T-helper 1 cell treated with Interleukin-12 subunit alpha and Interleukin-12 subunit beta and Interleukin-4 antibody, amounts not matched to agents 30 ng/mL and 1 ng/mL, for 36 hours (primary cell): ENCODE data around the gene MTX1. TPM values are rescaled to one million over a fixed set of nuclear protein-coding genes. Genes with fewer than 3 reads are reported as not detected.
"Not testable (repeated sequence)": the region's sequence is repeated elsewhere in the genome, so short reads cannot be mapped to it uniquely, and the experiment has no call there.

Source experiments
- intact Hi-C: fragments of 100-400 bp; cut with micrococcal nuclease; formaldehyde crosslinking; loops from one replicate; pipeline ENCODE4 v1.15.1; 2024
- total RNA-seq: library from RNA; stranded (reverse); gene quantifications from 2 replicates; pipeline ENCODE4 v1.2.3, GENCODE V29; 2022

Gene MTX1
- 40.2 and 43.5 TPM in 2 replicates for total RNA-seq

DNA sequence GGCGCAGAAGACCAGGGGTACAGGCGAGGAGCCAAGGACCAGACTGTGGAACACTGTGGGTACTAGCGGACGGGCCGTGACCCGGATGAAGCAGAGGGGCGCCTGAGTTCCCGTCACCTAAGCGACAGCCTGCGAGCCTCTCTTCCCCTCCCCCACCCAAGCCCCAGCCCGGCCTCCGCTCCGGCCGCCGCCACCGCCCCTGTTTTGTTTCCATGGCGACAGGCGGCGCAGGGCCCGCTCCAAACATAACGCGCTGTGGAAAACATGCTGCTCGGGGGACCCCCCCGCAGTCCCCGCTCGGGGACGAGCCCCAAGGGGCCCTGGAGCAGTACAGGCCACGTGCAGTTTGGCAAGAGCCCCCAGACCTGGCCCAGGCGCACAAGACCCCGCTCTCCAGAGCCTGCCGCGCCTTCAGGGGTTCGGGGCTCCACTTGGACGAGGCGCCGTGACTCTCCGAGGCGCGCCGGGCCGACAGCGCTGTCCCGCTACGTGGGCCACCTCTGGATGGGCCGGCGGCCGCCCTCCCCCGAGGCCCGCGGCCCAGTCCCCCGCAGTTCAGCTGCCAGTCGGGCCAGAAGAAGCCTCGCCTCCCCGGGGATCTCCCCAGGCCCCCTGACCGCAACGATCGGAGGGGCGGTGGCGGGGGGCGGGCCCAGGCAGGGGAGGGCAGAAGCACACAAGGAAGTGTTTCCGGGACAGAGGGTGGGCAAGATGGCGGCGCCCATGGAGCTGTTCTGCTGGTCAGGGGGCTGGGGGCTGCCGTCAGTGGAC is at the start of gene MTX1:
Gene MTX1 (plus strand): TSS at position 155 of the 771 bp plus-strand sequence. CDS start 110 bp downstream, at position 265.
- intact Hi-C loops = loop anchor here (1.0 kb wide), 3 partner anchors 19 to 54 kb away; partner anchors contain the start of gene SCAMP3

GRCh38 chr1:155158991-155159390 is 49.5 kb upstream of the MTX1 start:
- intact Hi-C loops = no loop called here

DNA sequence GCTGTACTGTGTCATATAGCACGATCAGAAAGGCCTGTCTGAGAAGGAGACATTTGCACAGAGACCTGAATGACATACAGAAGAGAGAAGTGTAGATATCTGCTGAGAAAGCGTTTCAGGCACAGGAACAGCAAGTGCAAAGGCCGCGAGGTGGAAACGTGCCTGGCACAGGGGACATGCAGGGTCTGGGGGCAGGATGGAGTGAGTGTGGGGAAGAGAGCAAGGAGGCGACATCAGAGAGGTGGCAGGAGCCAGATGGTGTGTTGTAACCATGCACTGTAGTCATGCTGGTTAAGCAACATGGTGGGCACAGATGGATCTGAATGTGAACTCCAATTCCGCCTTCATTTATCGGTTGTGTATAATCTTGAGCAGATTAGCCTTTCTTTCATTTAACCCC is 48.4 kb upstream of the MTX1 start:
- intact Hi-C loops = no loop called here

GRCh38 chr1:155162631-155163030 is 45.9 kb upstream of the MTX1 start:
- intact Hi-C loops = not testable (repeated sequence)

DNA sequence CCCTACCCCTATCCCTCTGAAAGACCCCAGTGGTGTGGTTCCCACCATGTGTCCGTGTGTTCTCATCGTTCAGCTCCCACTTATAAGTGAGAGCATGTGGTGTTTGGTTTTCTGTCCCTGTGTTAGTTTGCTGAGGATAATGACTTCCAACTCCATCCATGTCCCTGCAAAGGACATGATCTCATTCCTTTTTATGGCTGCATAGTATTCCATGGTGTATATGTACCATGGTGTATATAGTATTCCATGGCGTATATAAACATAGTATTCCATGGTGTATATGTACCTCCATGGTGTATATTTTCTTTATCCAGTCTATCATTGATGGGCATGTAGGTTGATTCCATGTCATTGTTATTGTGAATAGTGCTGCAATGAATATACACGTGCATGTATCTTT is 44.7 kb upstream of the MTX1 start:
- intact Hi-C loops = not testable (repeated sequence)

DNA sequence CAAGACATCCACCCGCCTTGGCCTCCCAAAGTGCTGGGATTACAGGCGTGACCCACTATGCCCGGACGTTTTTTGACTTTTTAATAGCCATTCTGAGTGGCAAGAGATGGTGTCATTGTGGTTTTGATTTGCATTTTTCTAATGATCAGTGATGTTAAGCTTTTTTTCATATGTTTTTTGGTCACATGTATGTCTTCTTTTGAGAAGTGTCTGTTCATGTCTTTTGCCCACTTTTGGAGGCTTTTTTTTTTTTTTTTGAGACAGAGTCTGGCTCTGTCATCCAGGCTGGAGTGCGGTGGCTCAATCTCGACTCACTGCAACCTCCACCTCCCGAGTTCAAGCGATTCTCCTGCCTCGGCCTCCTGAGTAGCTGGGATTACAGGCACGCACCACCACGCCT is 43.9 kb upstream of the MTX1 start:
- intact Hi-C loops = loop anchor here (5.0 kb wide), 2 partner anchors 117 to 687 kb away; no protein-coding TSS in a partner anchor

DNA sequence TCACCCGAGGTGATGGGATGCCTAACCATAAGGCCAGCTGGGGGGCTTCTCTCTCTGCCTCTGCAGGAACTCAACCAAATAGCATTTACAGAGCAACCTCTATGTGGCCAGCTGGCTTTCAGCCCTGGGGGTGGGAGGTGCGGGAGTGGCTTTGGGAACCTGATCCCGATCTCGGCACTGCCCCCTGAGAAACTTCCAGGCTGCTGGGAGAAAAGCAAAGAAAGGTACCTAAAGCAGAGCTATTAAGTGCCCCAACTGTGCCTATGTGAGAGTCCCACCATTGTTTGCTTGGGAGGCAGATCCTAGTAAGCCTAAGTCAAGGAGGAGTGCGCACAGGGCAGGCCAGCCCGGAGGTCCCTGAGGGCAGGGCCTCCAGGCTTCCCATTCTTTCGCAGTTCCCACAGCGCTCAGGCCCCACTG is 42.4 kb upstream of the MTX1 start:
- intact Hi-C loops = loop anchor here (5.0 kb wide), 2 partner anchors 119 to 689 kb away; no protein-coding TSS in a partner anchor

DNA sequence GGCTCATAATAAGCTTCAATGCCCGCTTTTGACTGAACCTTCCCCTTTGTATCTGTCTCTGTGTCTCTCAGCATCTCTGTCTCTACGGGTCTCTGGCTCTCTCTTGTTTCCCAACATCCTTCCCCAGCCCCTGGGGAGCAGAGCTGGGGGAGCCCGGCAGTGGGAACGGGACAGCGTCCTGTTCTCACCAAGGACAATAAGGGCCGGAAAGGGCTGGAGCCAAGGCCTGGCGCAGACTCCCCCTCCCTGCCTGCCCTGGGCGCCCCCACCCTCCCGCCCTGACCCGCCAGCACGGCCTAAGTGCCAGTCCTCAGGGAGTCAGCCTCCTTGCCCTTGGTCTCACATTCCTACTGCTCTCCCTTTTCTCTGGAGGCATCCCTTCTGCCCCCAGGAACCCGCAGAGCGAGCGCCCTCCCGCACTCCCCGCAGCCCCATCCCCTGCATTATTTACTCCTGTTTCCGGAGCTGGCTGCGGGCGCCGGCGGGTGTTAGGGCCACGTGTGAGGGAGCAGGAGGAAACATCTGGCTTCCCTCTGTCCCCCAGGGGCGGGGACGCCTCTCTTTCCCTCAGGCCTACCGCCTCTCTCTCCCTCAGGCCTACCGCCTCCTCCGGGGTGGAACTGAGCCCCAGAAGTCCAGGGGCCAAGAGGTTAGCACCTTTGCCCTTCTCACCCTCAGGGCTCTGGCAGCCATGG is 41.9 kb upstream of the MTX1 start:
- intact Hi-C loops = loop anchor here (1.0 to 5.0 kb wide), 4 partner anchors 75 to 689 kb away; partner anchors contain the start of gene EFNA4

DNA sequence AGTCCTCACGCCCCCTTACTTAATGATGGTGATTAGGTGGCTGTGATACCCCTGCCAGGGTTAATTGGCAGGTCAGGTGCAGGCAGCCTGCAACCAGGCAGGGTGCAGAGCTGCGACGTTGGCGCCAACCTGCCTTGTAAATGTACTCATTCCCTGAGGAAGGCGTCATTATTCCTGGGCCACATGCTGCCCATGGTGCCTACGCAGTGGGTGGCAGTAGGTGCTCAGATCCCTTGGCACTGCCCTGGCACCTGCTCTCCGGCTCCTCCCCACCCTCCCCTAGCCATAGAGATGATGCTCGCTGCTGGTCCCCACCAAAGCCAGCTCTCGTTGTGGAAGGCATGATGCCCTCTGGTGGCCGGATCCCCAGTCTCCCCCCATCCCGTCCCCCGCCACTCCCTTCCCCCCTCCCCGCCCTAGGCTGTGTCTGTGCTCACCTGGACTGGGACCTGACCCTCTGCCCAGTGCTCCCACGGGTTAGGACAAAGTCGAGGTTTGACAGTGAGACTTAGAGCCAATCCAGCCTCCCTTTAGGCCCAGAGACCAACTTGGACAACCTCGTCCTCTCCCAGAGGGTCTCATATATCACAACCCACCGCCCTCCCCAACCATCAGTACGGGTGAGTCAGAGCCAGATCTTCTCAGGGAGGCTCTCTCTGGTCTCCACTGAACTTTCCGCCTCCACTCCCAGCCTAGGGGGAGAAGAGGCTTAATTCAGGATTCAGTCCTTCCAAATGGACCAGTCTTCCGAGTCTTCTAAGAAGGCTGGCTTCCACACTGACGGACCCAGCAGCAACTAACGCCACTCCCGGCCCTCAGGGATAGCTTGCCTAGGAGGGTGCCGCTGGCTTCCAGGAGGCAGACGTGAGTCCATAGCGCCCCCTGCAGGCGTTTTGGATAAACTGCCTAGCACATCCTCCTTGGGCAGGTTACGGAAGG is 41.1 kb upstream of the MTX1 start:
- intact Hi-C loops = loop anchor here (1.0 to 5.0 kb wide), 6 partner anchors 33 to 690 kb away; partner anchors contain the start of genes EFNA4 and SLC50A1

DNA sequence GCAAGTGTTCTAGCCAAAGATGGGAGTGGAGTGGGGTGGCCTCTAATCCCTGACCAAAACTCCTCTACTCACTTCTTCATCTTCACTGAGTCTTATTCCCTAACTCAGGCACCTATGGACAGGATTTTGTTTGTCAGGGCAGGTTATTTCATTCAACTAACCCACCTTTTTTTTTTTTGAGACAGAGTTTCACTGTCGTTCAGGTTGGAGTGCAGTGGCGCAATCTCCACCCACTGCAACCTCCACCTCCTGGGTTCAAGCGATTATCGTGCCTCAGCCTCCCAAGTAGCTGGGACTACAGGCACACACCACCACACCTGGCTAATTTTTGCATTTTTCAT is 40.4 kb upstream of the MTX1 start:
- intact Hi-C loops = loop anchor here (1.0 to 5.0 kb wide), 4 partner anchors 33 to 691 kb away; partner anchors contain the start of gene SLC50A1

- intact Hi-C loops = loop anchor here (1.0 to 5.0 kb wide), 4 partner anchors 34 to 691 kb away; partner anchors contain the start of gene SLC50A1
Measured at GRCh38 chr1:155168456-155169210, 39.9 kb upstream of the MTX1 start.

DNA sequence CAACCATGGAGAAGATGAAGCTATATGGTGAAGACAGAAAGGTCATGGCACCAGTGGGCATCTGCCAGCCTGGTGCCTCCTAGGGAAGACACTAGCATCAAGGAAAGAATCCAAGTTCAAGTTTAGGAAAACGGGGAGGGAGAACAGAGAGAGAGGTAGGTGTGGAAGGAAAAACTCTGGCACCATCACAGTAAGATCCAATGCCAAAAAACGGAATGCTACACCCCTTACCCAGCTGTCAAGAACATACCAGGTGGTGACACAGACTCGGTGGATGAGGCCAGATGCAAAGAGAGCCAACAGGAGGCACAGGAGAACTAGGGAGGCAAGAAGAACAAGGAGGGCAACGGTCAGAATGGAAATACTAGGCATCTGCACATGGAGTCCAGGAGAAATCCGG is 39.0 kb upstream of the MTX1 start:
- intact Hi-C loops = loop anchor here (2.0 to 5.0 kb wide), 3 partner anchors 35 to 692 kb away; partner anchors contain the start of gene SLC50A1

DNA sequence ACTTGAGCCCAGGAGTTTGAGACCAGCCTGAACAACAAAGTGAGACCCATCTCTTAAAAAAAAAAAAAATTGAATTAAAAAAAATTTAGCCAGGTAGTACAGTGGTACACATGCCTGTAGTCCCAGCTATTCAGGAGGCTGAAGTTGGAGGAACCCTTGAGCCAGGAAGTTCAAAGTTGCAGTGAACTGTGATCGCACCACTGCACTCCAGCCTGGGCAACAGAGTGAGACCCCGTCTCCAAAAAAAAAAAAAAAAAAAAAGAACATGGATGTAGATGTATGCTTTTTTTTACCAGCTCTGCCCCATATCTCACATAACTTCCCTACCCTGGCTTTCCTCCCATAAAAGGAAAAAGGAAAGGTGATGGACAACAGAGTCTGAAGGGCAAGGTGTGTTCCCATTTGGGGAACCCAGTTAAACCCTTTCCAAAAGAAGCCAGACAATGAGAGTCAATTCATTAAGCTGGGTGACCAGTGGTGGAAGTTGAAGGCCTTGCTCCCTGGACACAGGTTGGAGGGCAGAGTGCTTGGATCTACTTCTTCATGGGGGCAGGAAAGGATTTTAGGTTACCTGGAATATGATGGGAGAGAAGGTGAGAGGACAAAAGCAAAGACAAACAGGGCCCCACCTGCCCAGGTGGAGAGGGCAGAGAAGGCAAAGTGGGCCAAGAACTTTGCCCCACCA is 38.3 kb upstream of the MTX1 start:
- intact Hi-C loops = loop anchor here (5.0 kb wide), 4 partner anchors 168 to 613 kb away; partner anchors contain the start of genes CKS1B, SHC1, UBE2Q1 and ZBTB7B

DNA sequence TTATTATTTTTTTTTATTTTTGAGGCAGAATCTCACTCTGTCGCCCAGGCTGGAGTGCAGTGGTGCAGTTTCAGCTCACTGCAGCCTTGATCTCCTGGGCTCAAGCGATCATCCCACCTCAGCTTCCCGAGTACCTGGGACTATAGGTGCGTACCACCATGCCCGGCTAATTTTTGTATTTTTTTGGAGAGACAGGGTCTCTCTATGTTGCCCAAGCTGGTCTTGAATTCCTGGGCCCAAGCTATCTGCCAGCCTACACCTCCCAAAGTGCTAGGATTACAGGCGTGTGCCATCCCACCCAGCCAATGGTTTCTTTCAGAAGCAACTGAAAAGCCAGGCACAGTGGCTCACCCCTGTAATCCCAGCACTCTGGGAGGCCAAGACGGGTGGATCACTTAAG is 37.7 kb upstream of the MTX1 start:
- intact Hi-C loops = loop anchor here (5.0 kb wide), 4 partner anchors 169 to 614 kb away; partner anchors contain the start of genes CKS1B, SHC1, UBE2Q1 and ZBTB7B

- intact Hi-C loops = loop anchor here (1.0 to 5.0 kb wide), 6 partner anchors 32 to 615 kb away; partner anchors contain the start of genes CKS1B, DPM3, SHC1 and UBE2Q1
Measured at GRCh38 chr1:155171836-155172731, 36.4 kb upstream of the MTX1 start.

- intact Hi-C loops = loop anchor here (1.0 to 5.0 kb wide), 6 partner anchors 33 to 616 kb away; partner anchors contain the start of genes CKS1B, DPM3, SHC1 and UBE2Q1
Measured at GRCh38 chr1:155172732-155173477, 35.6 kb upstream of the MTX1 start, which contains the start of gene KRTCAP2. KRTCAP2 (minus strand) TSS chr1:155173304; CDS start chr1:155173224, 80 bp downstream.
